T-helper 2 cell treated with Interferon-gamma antibody and Interleukin-4, amounts not matched to agents 100 ng/mL and 5 ng/mL, for 36 hours (primary cell): ENCODE measurements around the gene RUNX2. TPM values are rescaled to one million over a fixed set of nuclear protein-coding genes. Genes with fewer than 3 reads are reported as not detected.

Experiments used
- intact Hi-C: fragments of 100-400 bp; cut with micrococcal nuclease; formaldehyde crosslinking; loops from one replicate; pipeline ENCODE4 v1.15.1; 2023
- total RNA-seq: library from RNA; stranded (reverse); gene quantifications from 2 replicates; pipeline ENCODE4 v1.2.3, GENCODE V29; 2022

The RUNX2 gene
- total RNA-seq, 1 donor from 2014 or later: 34.7 TPM

GRCh38 chr6:45350186-45350710 is 22.1 kb downstream of the RUNX2 start:
- intact Hi-C loops: no loop called here

- intact Hi-C loops: no loop called here
These were observed 22.9 kb downstream of the RUNX2 start for GRCh38 chr6:45351076-45351475.

GRCh38 chr6:45351667-45352066 is 23.5 kb downstream of the RUNX2 start:
- intact Hi-C loops: no loop called here

- intact Hi-C loops: no loop called here
These were observed 25.5 kb downstream of the RUNX2 start for GRCh38 chr6:45353654-45354053.

- intact Hi-C loops: no loop called here
These were observed 36.3 kb downstream of the RUNX2 start for GRCh38 chr6:45364466-45364865.

- intact Hi-C loops: no loop called here
These were observed 36.9 kb downstream of the RUNX2 start for GRCh38 chr6:45365036-45365435.

- intact Hi-C loops: no loop called here
These were observed 38.4 kb downstream of the RUNX2 start for GRCh38 chr6:45366534-45366933.

GRCh38 chr6:45367999-45368398 is 39.9 kb downstream of the RUNX2 start:
- intact Hi-C loops: no loop called here

GRCh38 chr6:45369870-45370269 is 41.7 kb downstream of the RUNX2 start:
- intact Hi-C loops: no loop called here

- intact Hi-C loops: no loop called here
These were observed 43.9 kb downstream of the RUNX2 start for GRCh38 chr6:45371924-45372573.

GRCh38 chr6:45375449-45375848 is 47.3 kb downstream of the RUNX2 start:
- intact Hi-C loops: loop anchor here (5.0 kb wide), 4 partner anchors 83 to 443 kb away; no protein-coding TSS in a partner anchor

GRCh38 chr6:45376310-45377042 is 48.3 kb downstream of the RUNX2 start:
- intact Hi-C loops: loop anchor here (1.0 to 5.0 kb wide), 9 partner anchors 44 to 721 kb away; no protein-coding TSS in a partner anchor

- intact Hi-C loops: loop anchor here (1.0 to 5.0 kb wide), 9 partner anchors 43 to 722 kb away; no protein-coding TSS in a partner anchor
These were observed 49.0 kb downstream of the RUNX2 start for GRCh38 chr6:45377043-45377553.

- intact Hi-C loops: loop anchor here (1.0 to 5.0 kb wide), 11 partner anchors 43 to 722 kb away; no protein-coding TSS in a partner anchor
These were observed 49.6 kb downstream of the RUNX2 start, which contains the start of gene SUPT3H for GRCh38 chr6:45377554-45378333. Gene SUPT3H (minus strand): TSS chr6:45377934.

- intact Hi-C loops: loop anchor here (2.0 to 5.0 kb wide), 6 partner anchors 86 to 634 kb away; no protein-coding TSS in a partner anchor
These were observed 50.3 kb downstream of the RUNX2 start for GRCh38 chr6:45378334-45378926.

GRCh38 chr6:45382391-45382790 is 54.3 kb downstream of the RUNX2 start:
- intact Hi-C loops: no loop called here

GRCh38 chr6:45386501-45386900 is 58.4 kb downstream of the RUNX2 start:
- intact Hi-C loops: no loop called here

GRCh38 chr6:45387236-45387635 is 59.1 kb downstream of the RUNX2 start:
- intact Hi-C loops: no loop called here

GRCh38 chr6:45388328-45388727 is 60.2 kb downstream of the RUNX2 start:
- intact Hi-C loops: no loop called here

GRCh38 chr6:45394586-45395095 is 66.5 kb downstream of the RUNX2 start:
- intact Hi-C loops: no loop called here
